Naive thymus-derived CD4-positive, alpha-beta T cell (primary cell): ENCODE data around the gene PLCG2. TPM values are rescaled to one million over a fixed set of nuclear protein-coding genes. Genes with fewer than 3 reads are reported as not detected.

ENCODE experiments used
- ATAC-seq: fragments of 150-1000 bp; cut with Tn5 transposase; 2 replicates; pipeline ENCODE4 v1.10.0; 2021; ENCODE audit warnings: mild to moderate bottlenecking, moderate library complexity
- CTCF ChIA-PET: fragments of 350-600 bp; sonication (Branson Sonifier 250); formaldehyde crosslinking; loops from one replicate; lab custom pipeline; 2021; ENCODE audit warnings: antibody characterized with exemption; lab: Charles Lee
- POLR2A ChIA-PET: fragments of 350-600 bp; sonication (Branson Sonifier 250); formaldehyde crosslinking; loops from one replicate; lab custom pipeline; 2021; ENCODE audit warnings: antibody characterized with exemption, inconsistent platforms; lab: Charles Lee
- DNase-seq, 9 donors: peaks; one replicate each; pipeline versions ENCODE4 v3.0.0 to v3.0.0-alpha.2; 2020 to 2022; ENCODE audit warnings: mixed read lengths in 1 of 9
- H3K27ac ChIP-seq: one replicate; pipeline ENCODE4 v1.7.0; 2013; ENCODE audit warnings: mild to moderate bottlenecking, low read depth, low read length, moderate library complexity
- H3K27me3 ChIP-seq, 2 donors: one replicate each; pipeline ENCODE4 v1.7.0; 2013; ENCODE audit warnings: low read length in 2 of 2, mild to moderate bottlenecking in 2 of 2, moderate library complexity in 2 of 2; ENCODE audit not compliant: control insufficient read depth in 2 of 2, insufficient read depth in 2 of 2
- H3K36me3 ChIP-seq, 3 experiments: 1 replicate in 2 of 3; 2 replicates in 1 of 3; pipeline ENCODE4 v1.7.0; 2013; ENCODE audit warnings: low read length in 3 of 3, mild to moderate bottlenecking in 3 of 3, moderate library complexity in 1 of 3; ENCODE audit not compliant: insufficient read depth in 3 of 3, control insufficient read depth in 2 of 3
- H3K4me1 ChIP-seq, 2 donors: one replicate each; pipeline ENCODE4 v1.7.0; 2013; ENCODE audit warnings: low read length in 2 of 2, mild to moderate bottlenecking in 2 of 2, moderate library complexity in 1 of 2; ENCODE audit not compliant: control insufficient read depth in 2 of 2, insufficient read depth in 2 of 2
- H3K4me3 ChIP-seq: 2 replicates; pipeline ENCODE4 v1.7.0; 2013; ENCODE audit warnings: mild to moderate bottlenecking, low read length
- H3K9me3 ChIP-seq, 3 experiments: 1 replicate in 2 of 3; 2 replicates in 1 of 3; pipeline ENCODE4 v1.7.0; 2013; ENCODE audit warnings: low read length in 3 of 3; ENCODE audit not compliant: control insufficient read depth in 2 of 3
- H3K27ac Mint-ChIP-seq, 9 donors: one replicate each; pipeline ENCODE4 v1.8.0; 2020 to 2022; ENCODE audit warnings: mixed read lengths in 9 of 9, mild to moderate bottlenecking in 8 of 9, moderate library complexity in 5 of 9, inconsistent platforms in 2 of 9
- H3K27me3 Mint-ChIP-seq, 5 donors: one replicate each; pipeline ENCODE4 v1.8.0; 2021 to 2022; ENCODE audit warnings: mixed read lengths in 5 of 5, mild to moderate bottlenecking in 1 of 5
- H3K36me3 Mint-ChIP-seq, 5 donors: one replicate each; pipeline ENCODE4 v1.8.0; 2020 to 2022; ENCODE audit warnings: mixed read lengths in 5 of 5, mild to moderate bottlenecking in 3 of 5, inconsistent platforms in 1 of 5
- H3K4me1 Mint-ChIP-seq, 7 donors: one replicate each; pipeline ENCODE4 v1.8.0; 2020 to 2022; ENCODE audit warnings: mixed read lengths in 7 of 7, mild to moderate bottlenecking in 3 of 7, inconsistent platforms in 1 of 7
- H3K4me3 Mint-ChIP-seq, 10 donors: one replicate each; pipeline ENCODE4 v1.8.0; 2020 to 2022; ENCODE audit warnings: mild to moderate bottlenecking in 10 of 10, mixed read lengths in 10 of 10, moderate library complexity in 6 of 10, inconsistent platforms in 2 of 10
- H3K9me3 Mint-ChIP-seq, 11 donors: one replicate each; pipeline ENCODE4 v1.8.0; 2020 to 2022; ENCODE audit warnings: mixed read lengths in 11 of 11, mild to moderate bottlenecking in 4 of 11, inconsistent platforms in 1 of 11, moderate library complexity in 1 of 11
- intact Hi-C, 2 donors: fragments of 100-400 bp; cut with micrococcal nuclease; formaldehyde crosslinking; loops; one replicate each; pipeline ENCODE4 v1.15.1; 2023
- polyA plus RNA-seq, 2 donors: library from polyadenylated mRNA; unstranded; fragments of 300-500 nt; fragmentation: Illumina TruSeq; gene quantifications; one replicate each; pipeline ENCODE4 v1.2.3, GENCODE V29; 2021
- total RNA-seq, 6 experiments: library from RNA in 5 of 6; stranded (reverse) in 5 of 6; gene quantifications; 1 replicate in 5 of 6; 2 replicates in 1 of 6; pipeline ENCODE4 v1.2.3 and lab custom pipeline; 2021 to 2026

PLCG2 gene
- total and polyA plus RNA-seq, 7 experiments from 2014 or later: 0.07 to 85.8 (median 1.5) TPM

DNA sequence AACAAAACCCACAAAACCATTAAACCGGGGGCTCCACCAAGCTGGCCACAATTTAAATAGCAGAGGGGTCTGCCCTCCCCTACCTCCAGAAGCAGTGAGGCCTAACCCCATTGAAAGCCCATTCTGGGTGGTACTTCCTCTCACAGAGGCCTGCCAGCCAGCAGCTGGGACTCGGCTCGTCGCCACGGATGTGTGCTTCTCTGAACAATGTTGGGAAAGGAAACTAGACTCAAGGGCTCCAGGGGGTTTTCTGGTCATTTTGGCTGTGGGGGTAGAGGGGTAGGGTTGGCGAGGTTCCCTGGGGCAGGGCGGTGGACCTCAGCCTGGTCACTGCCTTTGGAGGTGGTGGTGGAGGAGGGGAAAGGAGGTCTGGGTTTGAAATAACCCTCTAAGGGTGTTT is 4.7 kb upstream of the PLCG2 start:
- POLR2A ChIA-PET: no interaction called here
- Mint-ChIP-seq H3K27me3 (peaks cover 10 to 37% (median 18%) of the 10 kb centered on the region in 5 donors), H3K4me1 (peaks cover 0 to 8% (median 6%) of the 10 kb centered on the region in 7 donors), H3K4me3 (no peak overlapping the region), H3K9me3 (no peaks in the 10 kb centered on the region), H3K27ac (no peak overlapping the region), H3K36me3 (peaks cover 0 to 3% (median 0%) of the 10 kb centered on the region in 5 donors)
- DNase-seq (no peak), ATAC-seq (no peak)
- H3K9me3 ChIP-seq: no peaks in the 10 kb centered on the region
- CTCF ChIA-PET: no interaction called here
- no peak overlapping the region for H3K4me3 ChIP-seq
- no peaks in the 10 kb centered on the region for H3K4me1 ChIP-seq
- no peaks in the 10 kb centered on the region for H3K27me3 ChIP-seq
- no peak overlapping the region for H3K27ac ChIP-seq
- intact Hi-C loops: no loop called here
- no peaks in the 10 kb centered on the region for H3K36me3 ChIP-seq

DNA sequence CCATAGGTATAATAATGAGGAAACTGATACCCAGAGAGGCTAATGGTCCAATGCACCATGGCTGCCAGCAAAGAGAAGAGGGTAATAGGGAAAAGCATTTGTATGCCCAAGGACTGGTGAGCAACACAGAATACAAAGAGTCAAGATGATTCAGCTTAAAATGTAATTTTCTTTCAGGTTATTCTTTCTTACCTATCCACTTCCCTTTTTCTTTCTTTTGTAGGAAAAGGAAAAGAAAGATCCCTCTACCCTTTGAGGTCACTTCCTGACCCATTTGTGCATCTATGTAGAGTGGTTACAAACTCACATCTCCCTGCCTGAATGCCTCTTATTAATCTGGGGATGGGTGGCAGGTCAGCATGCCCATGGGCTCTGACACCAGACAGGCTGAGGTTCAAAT is 3.5 kb upstream of the PLCG2 start:
- H3K27me3 ChIP-seq: peaks cover 0 to 3% of the 10 kb centered on the region in 2 donors
- H3K4me1 ChIP-seq: peaks cover 0 to 8% of the 10 kb centered on the region in 2 donors
- Mint-ChIP-seq H3K36me3 (peaks cover 0 to 3% (median 0%) of the 10 kb centered on the region in 5 donors), H3K27me3 (peaks cover 19 to 47% (median 29%) of the 10 kb centered on the region in 5 donors), H3K27ac (no peak overlapping the region), H3K9me3 (no peaks in the 10 kb centered on the region), H3K4me1 (peaks cover 0 to 17% (median 15%) of the 10 kb centered on the region in 7 donors), H3K4me3 (no peak overlapping the region)
- CTCF ChIA-PET: no interaction called here
- ATAC-seq (no peak), DNase-seq (no peak)
- POLR2A ChIA-PET: no interaction called here
- no peaks in the 10 kb centered on the region for H3K36me3 ChIP-seq
- H3K4me3 ChIP-seq: no peak overlapping the region
- no peaks in the 10 kb centered on the region for H3K9me3 ChIP-seq
- no peak overlapping the region for H3K27ac ChIP-seq
- intact Hi-C loops: loop anchor here in 1 of 2 donors (5.0 kb wide), 1 partner anchor 143 kb away; no protein-coding TSS in a partner anchor

DNA sequence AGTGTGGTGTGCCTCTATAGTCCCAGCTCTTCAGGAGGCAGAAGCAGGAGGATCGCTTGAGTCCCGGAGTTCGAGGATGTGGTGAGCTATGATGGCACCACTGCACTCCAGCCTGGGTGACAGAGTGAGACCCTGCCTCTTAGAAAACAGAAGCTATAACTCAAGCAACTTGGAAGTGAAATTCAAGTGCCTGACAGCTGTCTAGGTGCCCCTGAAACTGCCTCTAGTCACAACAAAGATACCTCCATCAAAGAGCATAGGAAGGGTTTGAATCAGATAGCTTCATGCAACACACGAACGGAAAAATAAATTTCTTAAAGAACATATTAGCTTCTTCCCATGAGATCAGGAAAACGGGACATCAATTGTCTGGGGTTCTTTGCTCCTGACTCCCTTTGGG is 860 bp upstream of the PLCG2 start:
- Mint-ChIP-seq H3K4me3 (peak overlapping the region; percentile 12 to 85 (median 76)), H3K27me3 (peaks cover 30 to 59% (median 44%) of the 10 kb centered on the region in 5 donors), H3K9me3 (no peaks in the 10 kb centered on the region), H3K4me1 (peaks cover 0 to 23% (median 21%) of the 10 kb centered on the region in 7 donors), H3K36me3 (peaks cover 0 to 3% (median 0%) of the 10 kb centered on the region in 5 donors), H3K27ac (peak overlapping the region in 1 of 9 donors; percentile 72)
- H3K4me1 ChIP-seq: peaks cover 0 to 8% of the 10 kb centered on the region in 2 donors
- no peak overlapping the region for H3K27ac ChIP-seq
- H3K9me3 ChIP-seq: no peaks in the 10 kb centered on the region
- CTCF ChIA-PET: interaction anchor here (0.6 kb wide), 1 partner anchor 607 kb away, joined by 3 read pairs; no protein-coding TSS in a partner anchor
- POLR2A ChIA-PET: no interaction called here
- ATAC-seq: no peak
- H3K4me3 ChIP-seq: no peak overlapping the region
- intact Hi-C loops: loop anchor here in 1 of 2 donors (5.0 kb wide), 1 partner anchor 146 kb away; no protein-coding TSS in a partner anchor
- DNase-seq: no peak
- peaks cover 0 to 3% of the 10 kb centered on the region in 2 donors for H3K27me3 ChIP-seq
- no peaks in the 10 kb centered on the region for H3K36me3 ChIP-seq

DNA sequence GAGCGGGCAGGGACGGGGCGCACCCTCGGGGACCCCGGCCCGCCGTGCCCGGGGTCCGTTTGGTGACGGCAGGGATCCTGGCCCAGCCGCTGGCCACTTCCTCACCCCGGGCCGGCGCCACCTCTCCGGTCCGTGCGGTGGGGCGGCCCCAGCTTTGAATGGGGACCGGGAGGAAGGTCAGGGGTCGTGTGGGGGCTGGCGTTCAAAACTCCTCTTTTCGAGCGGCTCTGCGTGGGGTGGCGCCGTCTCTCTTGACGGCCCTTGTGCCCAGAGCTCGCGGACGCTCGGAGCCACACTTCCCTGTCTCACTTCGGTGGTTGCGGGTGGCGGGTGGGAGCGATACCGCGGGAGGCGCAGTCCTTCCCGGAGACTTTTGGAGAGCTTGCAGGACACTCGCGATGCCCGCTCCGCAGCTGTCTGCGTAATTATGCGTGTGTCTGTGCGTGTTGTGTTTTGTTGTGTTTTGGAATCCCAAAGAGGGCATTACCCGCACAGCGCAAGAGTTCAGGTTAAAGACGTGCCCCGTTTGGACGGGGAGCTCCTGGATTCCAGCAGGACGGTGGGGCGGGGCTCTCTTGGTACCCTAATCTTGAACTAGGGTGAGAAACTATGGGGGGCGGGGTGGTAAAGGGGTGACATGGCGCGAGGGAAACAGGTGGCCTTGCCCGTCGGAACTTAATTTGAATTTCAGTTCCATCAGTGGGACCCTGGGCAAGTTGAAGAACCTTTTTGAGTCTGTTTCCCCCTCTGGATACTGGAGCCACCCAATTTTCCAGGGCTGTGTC is 637 bp downstream of the PLCG2 start:
- Histone ChIP-seq H3K36me3 (no peaks in the 10 kb centered on the region), H3K9me3 (no peaks in the 10 kb centered on the region), H3K27me3 (peaks cover 0 to 3% of the 10 kb centered on the region in 2 donors), H3K27ac (no peak overlapping the region), H3K4me3 (peak overlapping the region; percentile 37), H3K4me1 (peaks cover 4 to 8% of the 10 kb centered on the region in 2 donors)
- Mint-ChIP-seq H3K4me1 (peaks cover 0 to 23% (median 21%) of the 10 kb centered on the region in 7 donors), H3K27ac (no peak overlapping the region), H3K4me3 (peak overlapping the region; percentile 72 to 92 (median 80)), H3K27me3 (peaks cover 33 to 65% (median 44%) of the 10 kb centered on the region in 5 donors), H3K9me3 (no peaks in the 10 kb centered on the region), H3K36me3 (peaks cover 0 to 3% (median 0%) of the 10 kb centered on the region in 5 donors)
- ATAC-seq (peak; percentile 29), DNase-seq (peak in 1 of 9 donors; percentile 38)
- ChIA-PET CTCF (no interaction called here), POLR2A (no interaction called here)
- intact Hi-C loops: loop anchor here (1.0 to 5.0 kb wide), 2 partner anchors 32 to 147 kb away; no protein-coding TSS in a partner anchor

DNA sequence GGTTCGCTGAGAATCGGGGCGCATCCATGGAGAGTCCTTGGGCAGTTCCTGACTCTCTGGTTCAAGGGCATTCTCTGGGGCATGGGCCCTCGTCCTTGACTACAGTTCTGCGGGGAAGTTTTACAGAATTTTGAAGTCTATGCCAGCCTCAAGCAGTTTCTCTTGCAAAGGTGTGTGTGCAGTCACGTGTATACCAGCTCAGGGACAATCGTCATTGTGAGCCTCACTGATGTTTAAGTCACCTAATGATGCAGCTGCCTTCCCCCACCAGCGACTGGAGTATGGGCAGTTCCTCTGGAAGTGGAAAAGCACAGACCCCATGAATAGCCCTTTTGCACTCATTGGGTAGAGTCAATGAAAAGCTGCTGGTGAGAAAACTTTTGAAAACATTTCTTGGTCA is 1.3 kb downstream of the PLCG2 start:
- H3K4me3 Mint-ChIP-seq: peak overlapping the region; percentile 39 to 92 (median 78)
- peaks cover 0 to 3% (median 0%) of the 10 kb centered on the region in 5 donors for H3K36me3 Mint-ChIP-seq
- no peak for ATAC-seq
- no peak for DNase-seq
- Histone ChIP-seq H3K36me3 (no peaks in the 10 kb centered on the region), H3K4me1 (peaks cover 4 to 8% of the 10 kb centered on the region in 2 donors), H3K9me3 (no peaks in the 10 kb centered on the region), H3K27me3 (peaks cover 0 to 3% of the 10 kb centered on the region in 2 donors), H3K27ac (no peak overlapping the region), H3K4me3 (no peak overlapping the region)
- peaks cover 33 to 65% (median 44%) of the 10 kb centered on the region in 5 donors for H3K27me3 Mint-ChIP-seq
- no peaks in the 10 kb centered on the region for H3K9me3 Mint-ChIP-seq
- CTCF ChIA-PET: no interaction called here
- H3K27ac Mint-ChIP-seq: no peak overlapping the region
- intact Hi-C loops: no loop called here
- POLR2A ChIA-PET: no interaction called here
- peaks cover 0 to 23% (median 21%) of the 10 kb centered on the region in 7 donors for H3K4me1 Mint-ChIP-seq

DNA sequence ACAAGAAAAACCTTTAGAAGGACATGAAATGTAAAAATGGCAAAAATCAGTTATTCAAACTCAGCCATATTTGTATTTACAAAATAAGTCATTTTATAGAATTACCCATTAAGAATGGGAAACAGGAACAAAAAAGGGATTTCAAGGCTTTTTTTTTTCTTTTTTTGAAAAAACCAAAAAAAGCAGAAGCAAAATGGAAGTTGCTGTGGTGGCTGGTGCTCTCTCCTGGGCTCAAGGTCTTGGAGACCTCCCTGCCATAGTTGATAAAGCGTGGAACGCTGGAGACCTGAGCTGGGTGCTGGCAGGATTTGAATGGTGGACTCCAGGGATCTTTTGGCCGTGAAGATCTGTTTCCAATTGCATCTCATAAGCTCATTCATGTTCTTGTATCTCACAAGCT is 3.1 kb downstream of the PLCG2 start:
- Histone ChIP-seq H3K27ac (no peak overlapping the region), H3K36me3 (no peaks in the 10 kb centered on the region), H3K9me3 (no peaks in the 10 kb centered on the region), H3K4me3 (no peak overlapping the region), H3K27me3 (peaks cover 0 to 3% of the 10 kb centered on the region in 2 donors), H3K4me1 (peaks cover 4 to 8% of the 10 kb centered on the region in 2 donors)
- H3K27ac Mint-ChIP-seq: no peak overlapping the region
- DNase-seq (no peak), ATAC-seq (no peak)
- no peaks in the 10 kb centered on the region for H3K9me3 Mint-ChIP-seq
- POLR2A ChIA-PET: no interaction called here
- peaks cover 0 to 3% (median 0%) of the 10 kb centered on the region in 5 donors for H3K36me3 Mint-ChIP-seq
- peaks cover 0 to 23% (median 21%) of the 10 kb centered on the region in 7 donors for H3K4me1 Mint-ChIP-seq
- no peak overlapping the region for H3K4me3 Mint-ChIP-seq
- H3K27me3 Mint-ChIP-seq: peaks cover 30 to 68% (median 45%) of the 10 kb centered on the region in 5 donors
- CTCF ChIA-PET: no interaction called here
- intact Hi-C loops: no loop called here
